GM12878 (cell line): ENCODE data around the gene MT4. TPM values are rescaled to one million over a fixed set of nuclear protein-coding genes. Genes with fewer than 3 reads are reported as not detected.

Experiments used
- ATAC-seq: fragments of 200-7000 bp; cut with Tn5 transposase; 3 replicates; pipeline ENCODE4 v1.9.1; 2020; ENCODE audit warnings: mild to moderate bottlenecking, moderate library complexity
- BruUV-seq: library from RNA; stranded (reverse); fragments of 400-500 nt; replicated peaks from 2 replicates; lab custom pipeline; 2021; lab: Mats Ljungman, UMichigan
- CTCF ChIA-PET: fragments of 300-600 bp; sonication (Branson Sonifier 250); formaldehyde crosslinking; extraction: SDS; loops from one replicate; lab custom pipeline; 2021; ENCODE audit warnings: inconsistent platforms; lab: Yijun Ruan, JAX
- POLR2A ChIA-PET: fragments of 350-600 bp; formaldehyde crosslinking; extraction: SDS; loops from one replicate; lab custom pipeline; 2021; ENCODE audit warnings: inconsistent platforms; lab: Charles Lee
- RAD21 ChIA-PET: fragments of 300-600 bp; sonication (Branson Sonifier 250); formaldehyde crosslinking; loops from one replicate; lab custom pipeline; 2023; ENCODE audit warnings: antibody characterized with exemption; ENCODE audit not compliant: unreplicated experiment; lab: Charles Lee
- SMC1A ChIA-PET: fragments of 300-600 bp; sonication (Branson Sonifier 250); formaldehyde crosslinking; loops from one replicate; lab custom pipeline; 2023; ENCODE audit not compliant: unreplicated experiment, uncharacterized antibody; lab: Charles Lee
- DNase-seq: peaks from one replicate; pipeline ENCODE4 v3.0.0-alpha.2; 2011; ENCODE audit warnings: low read depth, low spot score
- FAIRE-seq: peaks from 3 replicates; lab custom pipeline; 2011; peaks lifted over from hg19 to GRCh38; lab: Jason Lieb, UNC
- H2AFZ ChIP-seq: 2 replicates; pipeline ENCODE4 v1.6.0; 2011; ENCODE audit warnings: low read depth, low read length, control low read depth; ENCODE audit not compliant: control insufficient read depth
- H3K27ac ChIP-seq: 2 replicates; pipeline ENCODE4 v1.5.1; 2011; ENCODE audit warnings: control low read depth; ENCODE audit not compliant: control insufficient read depth, insufficient read depth
- H3K27me3 ChIP-seq, 2 experiments: replicated peaks in 1 of 2; 2 replicates each; pipeline versions ENCODE4 v1.6.0 to v1.6.1; 2011; ENCODE audit warnings: low read length in 1 of 2; ENCODE audit not compliant: control insufficient read depth in 2 of 2, insufficient read depth in 2 of 2
- H3K36me3 ChIP-seq, 2 experiments: 2 replicates each; pipeline ENCODE4 v1.5.1; 2011; ENCODE audit warnings: low read length in 1 of 2; ENCODE audit not compliant: control insufficient read depth in 2 of 2, insufficient read depth in 2 of 2
- H3K4me1 ChIP-seq: 2 replicates; pipeline ENCODE4 v1.6.1; 2011; ENCODE audit warnings: mild to moderate bottlenecking, low read length, moderate library complexity, mixed read lengths; ENCODE audit not compliant: control insufficient read depth, insufficient read depth
- H3K4me2 ChIP-seq: 2 replicates; pipeline ENCODE4 v1.6.0; 2011; ENCODE audit warnings: control low read depth; ENCODE audit not compliant: control insufficient read depth, insufficient read depth
- H3K4me3 ChIP-seq: fragments of 200-600 bp; sonication (generic); 2 replicates; pipeline ENCODE4 v1.5.1; 2016
- H3K79me2 ChIP-seq: 2 replicates; pipeline ENCODE4 v1.6.0; 2011; ENCODE audit warnings: low read length; ENCODE audit not compliant: control insufficient read depth, insufficient read depth
- H3K9ac ChIP-seq: 2 replicates; pipeline ENCODE4 v1.8.0; 2011; ENCODE audit warnings: low read length, control low read depth, mixed read lengths; ENCODE audit not compliant: control insufficient read depth, insufficient read depth
- H3K9me3 ChIP-seq: replicated peaks from 3 replicates; pipeline ENCODE4 v1.5.1; 2011; ENCODE audit warnings: mild to moderate bottlenecking, low read length; ENCODE audit not compliant: control insufficient read depth, insufficient read depth
- H4K20me1 ChIP-seq: 2 replicates; pipeline ENCODE4 v1.6.0; 2011; ENCODE audit not compliant: control insufficient read depth, insufficient read depth
- BCL11A ChIP-seq: IDR thresholded peaks from 2 replicates; pipeline ENCODE4 v1.6.1; 2011; ENCODE audit warnings: low read depth, low read length
- KAT2A ChIP-seq: conservative IDR thresholded peaks from 2 replicates; pipeline ENCODE4 v1.6.1; 2011; ENCODE audit warnings: low read depth, low read length; ENCODE audit not compliant: control insufficient read depth
- KDM1A ChIP-seq: fragments of 200-600 bp; sonication (generic); IDR thresholded peaks from 2 replicates; pipeline ENCODE4 v1.6.1; 2016; ENCODE audit warnings: borderline replicate concordance
- NR2F1 ChIP-seq: fragments of 450-650 bp; conservative IDR thresholded peaks from 2 replicates; pipeline ENCODE4 v1.6.1; 2017; ENCODE audit warnings: mild to moderate bottlenecking
- SMAD5 ChIP-seq: IDR thresholded peaks from 2 replicates; pipeline ENCODE4 v1.6.1; 2016; ENCODE audit warnings: antibody characterized with exemption, low read depth
- WGBS: methylation state at CpG from one replicate; pipeline ENCODE4 v1.1.6; 2016; ENCODE audit warnings: low lambda C conversion rate; ENCODE audit not compliant: insufficient replicate concordance, insufficient coverage; ENCODE audit errors: missing lambda C conversion rate; 5-methylcytosine and 5-hydroxymethylcytosine counted together
- in situ Hi-C: fragments of 300-500 bp; cut with MboI; formaldehyde crosslinking; loops from 9 replicates; pipeline ENCODE4 v1.14.3; 2018; ENCODE audit warnings: mixed read lengths
- intact Hi-C: fragments of 100-400 bp; cut with micrococcal nuclease; formaldehyde crosslinking; loops from one replicate; pipeline ENCODE4 v1.14.2; 2022; ENCODE audit not compliant: unreplicated experiment
- polyA plus RNA-seq, 11 experiments: library from polyadenylated mRNA; depleted of rRNA in 4 of 11; unstranded in 6 of 11; stranded (reverse) in 5 of 11; fragments of >200 nt; fragmentation: Nextera tagmentation in 4 of 11; fragmentation: Illumina TruSeq in 1 of 11; extraction: Ambion mirVana in 4 of 11; extraction: Trizol in 1 of 11; gene quantifications; 1 replicate in 1 of 11; 2 replicates in 10 of 11; pipeline versions ENCODE4 v1.2.1 to v1.2.3, GENCODE V29; 2011 to 2016; ENCODE audit warnings: inconsistent platforms in 2 of 11, missing spikeins in 2 of 11, low read depth in 1 of 11
- total RNA-seq, 4 experiments: library from RNA; depleted of rRNA in 3 of 4; stranded (reverse); fragments of >200 nt in 3 of 4; fragmentation: Illumina TruSeq in 1 of 4; extraction: Trizol in 1 of 4; gene quantifications; 2 replicates each; pipeline versions ENCODE4 v1.2.1 to v1.2.3, GENCODE V29; 2013 to 2021
- TF ChIP-seq, protein P1 (sequence below): IDR thresholded peaks from 2 replicates; pipeline ENCODE4 v1.6.1; 2011; ENCODE audit warnings: borderline replicate concordance, low read depth, mild to moderate bottlenecking, moderate library complexity, low read length; ENCODE audit not compliant: insufficient read depth, poor library complexity, severe bottlenecking
- TF ChIP-seq, protein P2 (sequence below): IDR thresholded peaks from 2 replicates; pipeline ENCODE4 v1.6.1; 2011; ENCODE audit warnings: mild to moderate bottlenecking, low read depth, low read length, moderate library complexity; ENCODE audit not compliant: insufficient replicate concordance
- TF ChIP-seq, protein P3 (sequence below): IDR thresholded peaks from 2 replicates; pipeline ENCODE4 v1.6.1; 2012; ENCODE audit warnings: mild to moderate bottlenecking, low read depth, low read length
- TF ChIP-seq, protein P4 (sequence below): fragments of 450-650 bp; IDR thresholded peaks from 2 replicates; pipeline ENCODE4 v1.6.1; 2016; ENCODE audit warnings: mild to moderate bottlenecking

The MT4 gene
- total and polyA plus RNA-seq, 10 of the 15 experiments (the other 5 are each of a cell fraction or from before 2014, with no cell fraction given) = not detected

- no peaks in the 10 kb centered on the region for H4K20me1 ChIP-seq
- SMC1A ChIA-PET = interaction anchor here (0.6 to 1.6 kb wide), 2 partner anchors 13 to 118 kb away, joined by 3 to 4 read pairs; no protein-coding TSS in a partner anchor
- H3K4me3 ChIP-seq = no peak overlapping the region
- H3K36me3 ChIP-seq = no peaks in the 10 kb centered on the region
- no peak overlapping the region for H3K4me2 ChIP-seq
- H3K9me3 ChIP-seq = no peaks in the 10 kb centered on the region
- POLR2A ChIA-PET = no interaction called here
- peaks cover 2 to 4% of the 10 kb centered on the region in 2 experiments; a peak in 3 of 4 replicates for H3K27me3 ChIP-seq
- ATAC-seq (no peak), FAIRE-seq (no peak), DNase-seq (no peak)
- intact Hi-C loops = no loop called here
- CTCF ChIA-PET = no interaction called here
- no peak overlapping the region for H3K9ac ChIP-seq
- no peaks in the 10 kb centered on the region for H3K4me1 ChIP-seq
- no TSS peak for BruUV-seq
- 43% methylated on average over 11 of the region's 11 CpGs for WGBS
- H2AFZ ChIP-seq = no peak overlapping the region
- no peaks in the 10 kb centered on the region for H3K79me2 ChIP-seq
- RAD21 ChIA-PET = no interaction called here
- TF ChIP-seq, protein P1, sequence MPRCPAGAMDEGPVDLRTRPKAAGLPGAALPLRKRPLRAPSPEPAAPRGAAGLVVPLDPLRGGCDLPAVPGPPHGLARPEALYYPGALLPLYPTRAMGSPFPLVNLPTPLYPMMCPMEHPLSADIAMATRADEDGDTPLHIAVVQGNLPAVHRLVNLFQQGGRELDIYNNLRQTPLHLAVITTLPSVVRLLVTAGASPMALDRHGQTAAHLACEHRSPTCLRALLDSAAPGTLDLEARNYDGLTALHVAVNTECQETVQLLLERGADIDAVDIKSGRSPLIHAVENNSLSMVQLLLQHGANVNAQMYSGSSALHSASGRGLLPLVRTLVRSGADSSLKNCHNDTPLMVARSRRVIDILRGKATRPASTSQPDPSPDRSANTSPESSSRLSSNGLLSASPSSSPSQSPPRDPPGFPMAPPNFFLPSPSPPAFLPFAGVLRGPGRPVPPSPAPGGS = no peak
- TF ChIP-seq, all 136 proteins: peak for 0
- in situ Hi-C loops = no loop called here
- H3K27ac ChIP-seq = no peak overlapping the region
These were observed 19.4 kb downstream of the MT4 start for GRCh38 chr16:56584276-56584675.

GRCh38 chr16:56588781-56589140 is 23.9 kb downstream of the MT4 start:
- Histone ChIP-seq H3K4me3 (no peak overlapping the region), H3K4me2 (no peak overlapping the region), H3K9ac (no peak overlapping the region), H3K79me2 (no peaks in the 10 kb centered on the region), H3K4me1 (no peaks in the 10 kb centered on the region; the same call in 1 of the 2 replicates), H2AFZ (no peak overlapping the region), H3K36me3 (no peaks in the 10 kb centered on the region), H4K20me1 (no peaks in the 10 kb centered on the region), H3K27me3 (peaks cover 9 to 13% of the 10 kb centered on the region in 2 experiments), H3K27ac (no peak overlapping the region), H3K9me3 (peaks cover 3% of the 10 kb centered on the region; the same call in 2 of the 3 replicates)
- CTCF ChIA-PET = no interaction called here
- intact Hi-C loops (no loop called here), in situ Hi-C loops (no loop called here)
- SMC1A ChIA-PET = interaction anchor here (1.0 kb wide), 1 partner anchor 18 kb away, joined by 3 read pairs; no protein-coding TSS in a partner anchor
- RAD21 ChIA-PET = no interaction called here
- POLR2A ChIA-PET = no interaction called here
- FAIRE-seq (no peak), DNase-seq (no peak), ATAC-seq (no peak)
- WGBS = 83% methylated on average over 9 of the region's 9 CpGs
- BruUV-seq = no TSS peak
- TF ChIP-seq, protein P2, sequence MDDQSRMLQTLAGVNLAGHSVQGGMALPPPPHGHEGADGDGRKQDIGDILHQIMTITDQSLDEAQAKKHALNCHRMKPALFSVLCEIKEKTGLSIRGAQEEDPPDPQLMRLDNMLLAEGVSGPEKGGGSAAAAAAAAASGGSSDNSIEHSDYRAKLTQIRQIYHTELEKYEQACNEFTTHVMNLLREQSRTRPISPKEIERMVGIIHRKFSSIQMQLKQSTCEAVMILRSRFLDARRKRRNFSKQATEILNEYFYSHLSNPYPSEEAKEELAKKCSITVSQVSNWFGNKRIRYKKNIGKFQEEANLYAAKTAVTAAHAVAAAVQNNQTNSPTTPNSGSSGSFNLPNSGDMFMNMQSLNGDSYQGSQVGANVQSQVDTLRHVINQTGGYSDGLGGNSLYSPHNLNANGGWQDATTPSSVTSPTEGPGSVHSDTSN = no peak
- TF ChIP-seq KAT2A (no peak), NR2F1 (no peak), BCL11A (no peak), KDM1A (no peak), SMAD5 (no peak)
- TF ChIP-seq, protein P3, sequence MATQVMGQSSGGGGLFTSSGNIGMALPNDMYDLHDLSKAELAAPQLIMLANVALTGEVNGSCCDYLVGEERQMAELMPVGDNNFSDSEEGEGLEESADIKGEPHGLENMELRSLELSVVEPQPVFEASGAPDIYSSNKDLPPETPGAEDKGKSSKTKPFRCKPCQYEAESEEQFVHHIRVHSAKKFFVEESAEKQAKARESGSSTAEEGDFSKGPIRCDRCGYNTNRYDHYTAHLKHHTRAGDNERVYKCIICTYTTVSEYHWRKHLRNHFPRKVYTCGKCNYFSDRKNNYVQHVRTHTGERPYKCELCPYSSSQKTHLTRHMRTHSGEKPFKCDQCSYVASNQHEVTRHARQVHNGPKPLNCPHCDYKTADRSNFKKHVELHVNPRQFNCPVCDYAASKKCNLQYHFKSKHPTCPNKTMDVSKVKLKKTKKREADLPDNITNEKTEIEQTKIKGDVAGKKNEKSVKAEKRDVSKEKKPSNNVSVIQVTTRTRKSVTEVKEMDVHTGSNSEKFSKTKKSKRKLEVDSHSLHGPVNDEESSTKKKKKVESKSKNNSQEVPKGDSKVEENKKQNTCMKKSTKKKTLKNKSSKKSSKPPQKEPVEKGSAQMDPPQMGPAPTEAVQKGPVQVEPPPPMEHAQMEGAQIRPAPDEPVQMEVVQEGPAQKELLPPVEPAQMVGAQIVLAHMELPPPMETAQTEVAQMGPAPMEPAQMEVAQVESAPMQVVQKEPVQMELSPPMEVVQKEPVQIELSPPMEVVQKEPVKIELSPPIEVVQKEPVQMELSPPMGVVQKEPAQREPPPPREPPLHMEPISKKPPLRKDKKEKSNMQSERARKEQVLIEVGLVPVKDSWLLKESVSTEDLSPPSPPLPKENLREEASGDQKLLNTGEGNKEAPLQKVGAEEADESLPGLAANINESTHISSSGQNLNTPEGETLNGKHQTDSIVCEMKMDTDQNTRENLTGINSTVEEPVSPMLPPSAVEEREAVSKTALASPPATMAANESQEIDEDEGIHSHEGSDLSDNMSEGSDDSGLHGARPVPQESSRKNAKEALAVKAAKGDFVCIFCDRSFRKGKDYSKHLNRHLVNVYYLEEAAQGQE = no peak
- TF ChIP-seq, protein P4, sequence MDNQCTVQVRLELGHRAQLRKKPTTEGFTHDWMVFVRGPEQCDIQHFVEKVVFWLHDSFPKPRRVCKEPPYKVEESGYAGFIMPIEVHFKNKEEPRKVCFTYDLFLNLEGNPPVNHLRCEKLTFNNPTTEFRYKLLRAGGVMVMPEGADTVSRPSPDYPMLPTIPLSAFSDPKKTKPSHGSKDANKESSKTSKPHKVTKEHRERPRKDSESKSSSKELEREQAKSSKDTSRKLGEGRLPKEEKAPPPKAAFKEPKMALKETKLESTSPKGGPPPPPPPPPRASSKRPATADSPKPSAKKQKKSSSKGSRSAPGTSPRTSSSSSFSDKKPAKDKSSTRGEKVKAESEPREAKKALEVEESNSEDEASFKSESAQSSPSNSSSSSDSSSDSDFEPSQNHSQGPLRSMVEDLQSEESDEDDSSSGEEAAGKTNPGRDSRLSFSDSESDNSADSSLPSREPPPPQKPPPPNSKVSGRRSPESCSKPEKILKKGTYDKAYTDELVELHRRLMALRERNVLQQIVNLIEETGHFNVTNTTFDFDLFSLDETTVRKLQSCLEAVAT = no peak
